ENCODE measurements around the gene SOD1. TPM values are rescaled to one million over a fixed set of nuclear protein-coding genes. Genes with fewer than 3 reads are reported as not detected.

SOD1 gene
- total RNA-seq, 1 experiment from 2014 or later, result 239 TPM

DNA sequence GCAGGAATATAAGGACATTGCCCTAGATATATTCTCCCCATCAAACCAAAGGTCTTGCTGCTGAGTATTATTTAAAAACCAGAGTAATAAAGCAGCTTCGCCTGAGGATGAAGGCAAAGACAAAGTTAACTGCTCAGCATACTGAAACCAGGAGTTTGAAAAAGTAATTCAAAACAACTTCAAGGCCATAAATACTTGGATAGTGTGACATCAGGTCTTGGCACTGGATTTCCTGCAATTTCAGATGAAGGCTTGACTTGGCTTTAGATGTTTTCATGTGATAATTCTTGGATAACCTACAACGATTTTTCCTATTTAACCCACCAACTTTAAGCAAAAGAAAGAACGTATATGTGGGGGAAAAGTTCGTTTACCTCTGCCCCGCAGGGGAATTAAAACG is 10.6 kb downstream of the SOD1 start:
- H3K27me3 Mint-ChIP-seq (ENCODE audit: insufficient read depth, unreplicated experiment), result no peaks in the 10 kb centered on the region
- intact Hi-C loops (cut with micrococcal nuclease), result no loop called here
- TF ChIP-seq, protein P1, sequence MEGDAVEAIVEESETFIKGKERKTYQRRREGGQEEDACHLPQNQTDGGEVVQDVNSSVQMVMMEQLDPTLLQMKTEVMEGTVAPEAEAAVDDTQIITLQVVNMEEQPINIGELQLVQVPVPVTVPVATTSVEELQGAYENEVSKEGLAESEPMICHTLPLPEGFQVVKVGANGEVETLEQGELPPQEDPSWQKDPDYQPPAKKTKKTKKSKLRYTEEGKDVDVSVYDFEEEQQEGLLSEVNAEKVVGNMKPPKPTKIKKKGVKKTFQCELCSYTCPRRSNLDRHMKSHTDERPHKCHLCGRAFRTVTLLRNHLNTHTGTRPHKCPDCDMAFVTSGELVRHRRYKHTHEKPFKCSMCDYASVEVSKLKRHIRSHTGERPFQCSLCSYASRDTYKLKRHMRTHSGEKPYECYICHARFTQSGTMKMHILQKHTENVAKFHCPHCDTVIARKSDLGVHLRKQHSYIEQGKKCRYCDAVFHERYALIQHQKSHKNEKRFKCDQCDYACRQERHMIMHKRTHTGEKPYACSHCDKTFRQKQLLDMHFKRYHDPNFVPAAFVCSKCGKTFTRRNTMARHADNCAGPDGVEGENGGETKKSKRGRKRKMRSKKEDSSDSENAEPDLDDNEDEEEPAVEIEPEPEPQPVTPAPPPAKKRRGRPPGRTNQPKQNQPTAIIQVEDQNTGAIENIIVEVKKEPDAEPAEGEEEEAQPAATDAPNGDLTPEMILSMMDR (IDR thresholded peaks at IDR 0.05; ENCODE audit: unreplicated experiment), result no peak
- no TSS peak for BruUV-seq (replicated peaks)
- H3K4me3 Mint-ChIP-seq (ENCODE audit: unreplicated experiment), result no peak overlapping the region
- CTCF ChIA-PET, result interaction anchor here (0.5 kb wide), 1 partner anchor 19 kb away, joined by 3 read pairs; no protein-coding TSS in a partner anchor
- POLR2A ChIA-PET, result interaction anchor here (1.1 to 1.9 kb wide), 4 partner anchors 10 to 17 kb away, joined by 3 to 5 read pairs (median 4); partner anchors contain the start of gene SOD1
- peaks cover 17% of the 10 kb centered on the region for H3K4me1 Mint-ChIP-seq (ENCODE audit: insufficient read depth, unreplicated experiment)
- H3K27ac Mint-ChIP-seq (ENCODE audit: low read depth, unreplicated experiment), result no peak overlapping the region
- no peak for DNase-seq (ENCODE audit: unreplicated experiment)
- peaks cover 67% of the 10 kb centered on the region for H3K36me3 Mint-ChIP-seq (ENCODE audit: insufficient read depth, unreplicated experiment)
- H3K9me3 Mint-ChIP-seq (ENCODE audit: unreplicated experiment), result no peaks in the 10 kb centered on the region

DNA sequence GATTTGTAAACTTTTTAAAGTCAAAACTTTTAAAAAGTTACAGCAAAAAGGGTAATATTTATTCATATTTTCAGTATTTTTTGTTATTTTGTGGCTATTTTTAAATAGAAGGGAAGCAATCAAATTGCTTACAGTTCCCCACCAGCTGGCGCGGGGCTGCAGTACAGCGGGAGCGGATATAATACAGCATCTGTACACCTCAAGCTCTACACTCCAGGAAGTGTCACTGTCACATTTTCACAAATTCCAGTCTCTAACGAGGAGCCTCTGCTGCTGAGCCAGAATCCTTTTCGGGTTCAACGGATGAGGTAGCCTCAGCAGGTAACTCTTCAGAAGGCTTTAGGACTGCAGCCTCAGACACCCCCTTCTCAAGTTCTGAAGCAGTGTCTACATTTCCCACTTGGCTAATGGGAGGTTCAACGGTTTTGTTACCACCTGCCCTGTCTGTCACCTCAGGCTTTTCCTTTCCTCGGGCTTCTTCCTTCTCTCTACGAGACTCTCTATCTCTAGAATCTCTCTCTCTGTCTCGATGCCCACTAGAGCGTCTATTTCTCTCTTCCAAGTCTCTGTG is 11.7 kb downstream of the SOD1 start:
- H3K9me3 Mint-ChIP-seq (ENCODE audit: unreplicated experiment), result no peaks in the 10 kb centered on the region
- ChIA-PET POLR2A (interaction anchor here (1.4 kb wide), 1 partner anchor 9 kb away, joined by 3 read pairs; no protein-coding TSS in a partner anchor), CTCF (no interaction called here)
- intact Hi-C loops (cut with micrococcal nuclease), result no loop called here
- H3K4me3 Mint-ChIP-seq (ENCODE audit: unreplicated experiment), result no peak overlapping the region
- DNase-seq (ENCODE audit: unreplicated experiment), result no peak
- no peaks in the 10 kb centered on the region for H3K27me3 Mint-ChIP-seq (ENCODE audit: insufficient read depth, unreplicated experiment)
- TF ChIP-seq, protein P1 (IDR thresholded peaks at IDR 0.05; ENCODE audit: unreplicated experiment), result no peak
- H3K36me3 Mint-ChIP-seq (ENCODE audit: insufficient read depth, unreplicated experiment), result peaks cover 56% of the 10 kb centered on the region
- H3K4me1 Mint-ChIP-seq (ENCODE audit: insufficient read depth, unreplicated experiment), result peaks cover 11% of the 10 kb centered on the region
- TSS peak; percentile 58 for BruUV-seq (replicated peaks)
- no peak overlapping the region for H3K27ac Mint-ChIP-seq (ENCODE audit: low read depth, unreplicated experiment)

DNA sequence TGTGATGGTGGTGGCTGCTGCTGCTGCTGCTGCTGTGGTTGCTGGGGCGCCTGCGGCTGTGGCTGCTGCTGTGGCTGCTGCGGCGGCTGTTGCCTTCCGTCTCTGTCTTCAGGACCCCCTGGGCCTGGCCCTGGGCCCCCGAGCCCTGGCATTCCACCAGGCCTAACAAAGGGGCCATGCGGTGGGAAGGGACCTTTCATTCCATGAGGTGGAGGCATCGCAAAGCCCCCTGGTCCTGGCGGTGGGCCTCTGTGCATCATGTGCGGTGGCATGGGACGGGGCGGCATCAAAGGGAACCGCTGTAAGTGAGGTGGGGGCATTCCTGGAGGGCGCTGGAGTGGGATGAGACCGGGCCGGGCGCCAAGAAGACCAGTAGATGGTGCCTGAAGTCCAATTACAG is 12.4 kb downstream of the SOD1 start:
- no peaks in the 10 kb centered on the region for H3K27me3 Mint-ChIP-seq (ENCODE audit: insufficient read depth, unreplicated experiment)
- no peak overlapping the region for H3K27ac Mint-ChIP-seq (ENCODE audit: low read depth, unreplicated experiment)
- ChIA-PET POLR2A (interaction anchor here (0.9 kb wide), 1 partner anchor 9 kb away, joined by 3 read pairs; no protein-coding TSS in a partner anchor), CTCF (no interaction called here)
- no TSS peak for BruUV-seq (replicated peaks)
- H3K4me3 Mint-ChIP-seq (ENCODE audit: unreplicated experiment), result no peak overlapping the region
- no peak for DNase-seq (ENCODE audit: unreplicated experiment)
- H3K4me1 Mint-ChIP-seq (ENCODE audit: insufficient read depth, unreplicated experiment), result peaks cover 11% of the 10 kb centered on the region
- intact Hi-C loops (cut with micrococcal nuclease), result no loop called here
- no peaks in the 10 kb centered on the region for H3K9me3 Mint-ChIP-seq (ENCODE audit: unreplicated experiment)
- TF ChIP-seq, protein P1 (IDR thresholded peaks at IDR 0.05; ENCODE audit: unreplicated experiment), result no peak
- peaks cover 49% of the 10 kb centered on the region for H3K36me3 Mint-ChIP-seq (ENCODE audit: insufficient read depth, unreplicated experiment)

DNA sequence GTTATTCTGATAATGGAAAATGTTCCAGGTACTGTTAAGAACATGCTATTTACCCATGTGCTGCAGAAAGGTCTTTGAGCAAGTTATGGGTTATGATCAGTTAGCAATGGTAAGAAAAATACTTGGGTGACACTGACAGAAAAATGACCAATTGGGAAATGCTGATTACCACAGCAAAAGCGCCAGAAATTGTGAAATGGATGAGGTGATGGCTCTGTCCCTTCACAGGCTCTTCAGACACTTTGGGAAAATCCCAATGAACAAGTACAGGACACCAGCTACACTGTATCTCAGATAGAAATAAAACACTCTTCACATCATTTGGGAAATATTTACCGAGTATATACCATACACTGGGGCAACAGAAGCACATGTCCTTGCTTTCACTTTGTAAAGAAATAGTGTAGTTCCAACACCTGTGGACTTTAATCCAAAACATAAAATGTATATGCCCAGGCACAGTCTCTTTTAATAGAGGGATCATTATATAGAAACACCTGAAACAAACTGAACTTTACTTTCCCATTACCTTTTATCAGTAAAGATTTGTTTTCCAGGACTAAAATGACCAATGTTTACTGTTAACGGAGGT is 13.9 kb downstream of the SOD1 start:
- ChIA-PET POLR2A (no interaction called here), CTCF (no interaction called here)
- Mint-ChIP-seq H3K9me3 (ENCODE audit: unreplicated experiment) (no peaks in the 10 kb centered on the region), H3K4me1 (ENCODE audit: insufficient read depth, unreplicated experiment) (peaks cover 11% of the 10 kb centered on the region), H3K27me3 (ENCODE audit: insufficient read depth, unreplicated experiment) (no peaks in the 10 kb centered on the region), H3K4me3 (ENCODE audit: unreplicated experiment) (no peak overlapping the region), H3K36me3 (ENCODE audit: insufficient read depth, unreplicated experiment) (peaks cover 34% of the 10 kb centered on the region), H3K27ac (ENCODE audit: low read depth, unreplicated experiment) (no peak overlapping the region)
- intact Hi-C loops (cut with micrococcal nuclease), result no loop called here
- TF ChIP-seq, protein P1 (IDR thresholded peaks at IDR 0.05; ENCODE audit: unreplicated experiment), result no peak
- DNase-seq (ENCODE audit: unreplicated experiment), result no peak
- no TSS peak for BruUV-seq (replicated peaks)

Data from MCF 10A (cell line).